AG09319 (cell line): ENCODE measurements around the gene HSD17B14.
"Not testable (repeated sequence)": the region's sequence is repeated elsewhere in the genome, so short reads cannot be mapped to it uniquely, and the experiment has no call there.

Experiments
- DNase-seq: peaks from one replicate; pipeline ENCODE4 v3.0.0-alpha.2; 2010; ENCODE audit warnings: low read depth; ENCODE audit errors: extremely low read depth
- CTCF ChIP-seq: IDR thresholded peaks from 2 replicates; pipeline ENCODE4 v1.5.1; 2011; ENCODE audit warnings: low read depth, mild to moderate bottlenecking, inconsistent platforms, low read length, moderate library complexity

Gene HSD17B14

DNA sequence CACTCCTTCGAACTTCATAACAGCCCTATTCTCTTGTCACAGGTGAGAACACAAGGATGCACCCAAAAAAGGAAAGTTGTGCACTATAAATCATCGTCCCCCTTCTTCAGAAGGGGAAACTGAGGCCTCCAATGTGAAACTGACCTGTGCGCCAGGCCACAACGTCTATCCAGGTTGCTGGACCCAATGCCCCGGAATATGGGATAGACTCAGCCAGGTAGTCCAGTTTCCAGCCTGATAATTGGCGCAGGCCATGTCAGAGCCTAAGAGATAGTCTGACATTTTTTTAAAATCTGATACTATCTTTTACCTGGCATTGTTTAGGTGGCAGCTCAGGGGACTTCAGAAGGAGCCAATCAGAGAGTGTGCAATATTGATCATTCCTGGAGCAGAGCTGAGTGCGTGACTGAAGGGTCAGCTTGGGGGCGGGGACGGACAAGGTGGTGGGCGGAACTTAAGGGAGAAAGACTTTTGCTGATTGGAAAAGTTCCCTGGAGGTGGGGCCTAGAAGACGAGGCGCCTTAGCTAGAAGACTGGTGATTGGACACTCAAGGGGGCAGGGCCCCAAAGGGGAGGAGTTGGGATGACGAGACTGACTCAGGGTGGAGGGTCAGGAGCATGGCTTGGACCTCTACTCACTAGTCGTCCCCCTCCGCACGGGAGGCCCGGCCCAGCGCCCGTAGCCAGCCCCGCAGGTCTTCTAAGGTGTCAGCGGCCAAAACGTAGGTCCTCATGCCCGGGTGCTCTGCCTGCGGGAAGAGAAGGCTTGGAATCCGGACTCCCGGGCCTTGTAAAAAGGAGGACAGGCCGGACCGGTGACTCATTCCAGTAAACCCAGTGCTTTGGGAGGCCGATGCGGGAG, 23.7 kb upstream of the HSD17B14 start:
- TF ChIP-seq CTCF: no peak
- DNase-seq: no peak

DNA sequence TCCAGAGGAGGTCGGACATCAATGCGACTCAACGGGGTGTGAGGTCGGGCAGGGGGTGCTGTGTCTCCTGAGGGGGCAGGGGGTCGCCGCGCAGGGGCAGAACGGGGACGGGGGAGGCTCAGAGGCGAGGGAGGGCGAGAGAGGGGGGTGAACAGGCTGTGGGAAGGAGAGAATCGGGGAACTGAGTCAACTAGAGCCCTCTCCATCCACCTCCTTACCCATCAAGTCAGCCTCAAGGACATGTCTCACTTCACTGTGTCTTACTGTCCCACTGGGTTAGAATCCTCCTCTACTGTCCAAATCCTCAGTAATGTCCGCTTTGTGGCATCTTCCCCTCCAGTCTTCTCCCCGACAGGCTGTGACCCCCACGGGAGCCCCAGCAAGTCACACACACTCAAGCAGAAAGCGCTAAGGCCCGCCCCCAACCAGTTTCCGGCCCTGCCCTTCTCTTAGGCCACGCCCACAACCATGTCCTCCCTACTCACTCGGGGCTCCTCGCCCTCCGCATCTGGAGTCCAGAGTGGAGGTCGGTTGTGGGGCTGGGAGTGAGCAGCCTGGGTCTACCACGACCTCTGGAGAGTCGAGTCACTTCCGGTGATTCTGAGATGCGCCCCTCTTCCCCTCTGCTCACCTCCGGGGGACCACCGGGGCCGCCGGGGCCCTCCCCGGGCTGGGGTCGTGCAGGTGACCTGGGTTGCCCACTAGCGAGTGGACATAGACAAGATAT, 22.9 kb upstream of the HSD17B14 start:
- DNase-seq: no peak
- no peak for TF ChIP-seq CTCF

- no peak for TF ChIP-seq CTCF
- no peak for DNase-seq
Observed at GRCh38 chr19:48856921-48857320, 20.6 kb upstream of the HSD17B14 start.

- TF ChIP-seq CTCF: no peak
- DNase-seq: no peak
Observed at GRCh38 chr19:48854103-48854502, 17.8 kb upstream of the HSD17B14 start.

DNA sequence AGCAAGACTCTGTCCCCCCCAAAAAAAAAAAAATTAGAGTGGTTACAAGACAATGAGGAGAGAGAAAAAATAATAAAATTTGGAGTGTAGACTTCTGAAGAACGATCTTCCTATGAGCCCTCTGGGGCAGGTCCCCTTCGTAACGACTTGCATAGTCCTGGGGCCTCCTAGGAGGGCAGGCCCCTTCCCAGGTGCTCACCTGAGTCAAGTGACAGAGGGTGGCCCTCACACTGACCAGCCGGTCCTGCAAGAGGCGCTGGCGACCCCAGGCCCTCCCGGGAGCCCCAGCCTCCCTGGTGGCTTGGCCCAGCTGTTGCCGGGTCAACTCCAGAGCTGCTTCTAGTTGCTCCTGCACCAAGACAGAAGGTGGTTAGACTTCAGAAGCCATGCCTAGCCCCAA, 17.2 kb upstream of the HSD17B14 start:
- DNase-seq: no peak
- no peak for TF ChIP-seq CTCF

DNA sequence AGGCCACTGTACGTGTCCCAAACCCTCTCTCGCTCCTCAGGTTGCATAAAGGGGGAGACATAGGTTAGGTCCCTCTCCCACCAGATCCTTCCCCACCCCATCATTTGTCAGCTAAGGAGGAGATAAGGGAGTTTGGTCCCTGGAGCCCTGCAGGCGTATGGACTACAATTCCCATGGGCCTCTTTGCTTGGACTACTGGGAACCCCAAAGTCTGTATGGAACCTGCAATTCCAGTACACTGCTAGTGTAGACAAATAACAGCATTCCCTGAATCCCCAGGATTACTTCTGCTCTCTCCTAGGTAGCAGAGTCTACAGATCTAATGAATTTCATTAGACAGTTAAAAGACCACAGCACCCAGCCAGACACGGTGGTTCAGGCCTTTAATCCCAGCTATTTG, 16.0 kb upstream of the HSD17B14 start:
- DNase-seq: no peak
- no peak for TF ChIP-seq CTCF

DNA sequence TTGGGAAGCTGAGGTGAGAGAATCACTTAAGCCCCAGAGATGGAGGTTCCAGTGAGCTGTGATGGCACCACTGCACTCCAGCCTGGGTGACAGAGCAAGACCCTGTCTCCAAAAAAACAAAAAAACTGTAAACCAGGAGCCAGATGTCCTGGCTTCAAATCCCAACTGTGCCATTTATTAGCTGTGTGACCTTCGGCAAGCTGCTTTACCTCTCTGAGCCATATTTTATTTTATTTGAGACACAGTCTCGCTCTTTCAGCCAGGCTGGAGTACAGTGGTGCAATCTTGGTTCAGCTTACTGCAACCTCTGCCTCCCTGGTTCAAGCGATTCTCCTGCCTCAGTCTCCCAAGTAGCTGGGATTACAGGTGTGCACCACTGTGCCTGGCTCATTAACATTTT, 10.4 kb upstream of the HSD17B14 start:
- not testable (repeated sequence) for DNase-seq
